Uterus (tissue), 2 donors: ENCODE data around the gene NDUFS7.

ENCODE experiments used
- CTCF ChIP-seq, 4 experiments: fragments of 200-600 bp in 2 of 4; fragments of 450-650 bp in 2 of 4; sonication (generic) in 2 of 4; IDR thresholded peaks; one replicate each; pipeline ENCODE4 v1.5.1; 2016 to 2019; ENCODE audit warnings: antibody characterized with exemption in 4 of 4, mild to moderate bottlenecking in 2 of 4, moderate library complexity in 1 of 4
- POLR2A ChIP-seq, 2 donors: fragments of 450-650 bp; IDR thresholded peaks; one replicate each; pipeline ENCODE4 v1.6.1; 2016; ENCODE audit warnings: antibody characterized with exemption in 2 of 2, mild to moderate bottlenecking in 1 of 2, moderate library complexity in 1 of 2

DNA sequence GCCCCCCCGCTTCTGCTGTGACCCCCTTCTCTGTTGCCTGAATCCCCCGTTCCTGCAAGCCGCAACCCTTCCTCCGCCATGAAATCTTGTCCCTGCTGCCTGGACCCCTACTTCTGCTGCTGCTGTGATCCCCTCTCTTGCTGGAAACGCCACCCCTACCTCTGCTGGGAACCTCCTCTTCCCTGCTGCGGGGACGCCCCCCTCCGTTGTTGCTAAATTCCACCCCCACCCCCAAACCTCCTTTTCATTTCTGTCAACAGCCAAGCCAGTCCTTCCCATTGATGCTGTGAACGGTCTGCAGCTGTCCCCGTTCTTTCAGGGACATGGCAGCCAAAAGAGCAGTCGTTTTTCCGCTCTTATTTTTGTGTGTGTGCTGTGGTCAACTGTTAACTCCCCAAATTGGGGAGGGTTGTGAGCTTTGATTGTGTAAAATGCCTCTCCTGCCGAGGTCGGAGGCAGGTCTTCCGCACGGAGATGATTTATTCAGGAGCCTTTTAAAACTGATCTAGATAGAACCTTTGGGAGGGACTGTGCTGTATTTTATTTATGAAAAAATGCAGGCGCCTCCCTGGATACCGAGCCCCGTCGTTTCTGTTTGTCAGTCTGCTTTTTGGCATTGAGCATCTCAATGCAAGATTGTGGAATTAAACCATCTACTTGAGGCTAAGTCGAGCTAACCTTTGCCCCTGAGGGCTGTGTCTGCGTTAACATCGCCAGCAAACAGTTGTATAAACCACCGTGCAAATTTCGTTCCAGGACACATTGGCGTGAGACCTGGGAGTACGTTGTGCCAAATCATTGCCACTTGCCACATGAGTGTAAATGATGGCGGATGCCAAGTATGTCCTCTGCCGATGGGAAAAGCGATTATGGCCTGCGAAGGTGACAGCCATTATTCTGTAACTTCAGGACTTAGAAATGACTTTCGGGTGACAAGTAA lies 27.9 kb upstream of the NDUFS7 start:
- no peak for TF ChIP-seq CTCF (IDR thresholded peaks at IDR 0.05)
- TF ChIP-seq POLR2A (IDR thresholded peaks at IDR 0.05) = no peak
